ENCODE data around the gene ABCB6. TPM values are rescaled to one million over a fixed set of nuclear protein-coding genes. Genes with fewer than 3 reads are reported as not detected.

ABCB6 gene
- total and polyA plus RNA-seq, 8 donors: 8.2 to 47.8 (median 22.0) TPM

DNA sequence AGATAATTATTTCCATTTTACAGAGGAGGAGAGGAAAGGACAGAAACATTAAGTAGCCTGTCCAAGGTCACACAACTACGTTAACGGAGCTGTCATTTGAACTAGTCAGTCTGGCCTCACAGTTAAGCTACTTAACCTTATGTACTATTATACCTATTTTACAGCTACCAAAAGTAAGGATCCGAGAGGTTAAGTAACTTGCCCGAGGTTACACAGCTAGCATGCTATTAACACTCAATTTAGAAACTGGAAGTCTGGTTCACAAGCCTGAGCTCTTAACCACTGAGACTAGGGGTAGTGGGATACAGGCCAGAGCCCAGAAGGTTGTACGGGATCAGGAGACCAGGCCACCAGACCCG lies 26.0 kb upstream of the ABCB6 start:
- Histone ChIP-seq H3K9me3 (no peaks in the 10 kb centered on the region), H3K36me3 (peaks cover 0 to 29% (median 15%) of the 10 kb centered on the region in 4 donors), H3K4me1 (peaks cover 38 to 54% (median 52%) of the 10 kb centered on the region in 4 donors), H3K27ac (peak overlapping the region; percentile 91 to 98 (median 97)), H3K27me3 (no peaks in the 10 kb centered on the region), H3K4me3 (peak overlapping the region; percentile 77 to 95 (median 82))
- WGBS, 5 donors: 29 to 45% (median 41%) methylated on average over 6 of the region's 6 CpGs
- no peak for DNase-seq
- no peak for TF ChIP-seq POLR2AphosphoS5 (IDR thresholded peaks at IDR 0.05)
- no peak for TF ChIP-seq POLR2A (IDR thresholded peaks at IDR 0.05)
- no peak for TF ChIP-seq EP300 (IDR thresholded peaks at IDR 0.05)
- TF ChIP-seq, protein P1, sequence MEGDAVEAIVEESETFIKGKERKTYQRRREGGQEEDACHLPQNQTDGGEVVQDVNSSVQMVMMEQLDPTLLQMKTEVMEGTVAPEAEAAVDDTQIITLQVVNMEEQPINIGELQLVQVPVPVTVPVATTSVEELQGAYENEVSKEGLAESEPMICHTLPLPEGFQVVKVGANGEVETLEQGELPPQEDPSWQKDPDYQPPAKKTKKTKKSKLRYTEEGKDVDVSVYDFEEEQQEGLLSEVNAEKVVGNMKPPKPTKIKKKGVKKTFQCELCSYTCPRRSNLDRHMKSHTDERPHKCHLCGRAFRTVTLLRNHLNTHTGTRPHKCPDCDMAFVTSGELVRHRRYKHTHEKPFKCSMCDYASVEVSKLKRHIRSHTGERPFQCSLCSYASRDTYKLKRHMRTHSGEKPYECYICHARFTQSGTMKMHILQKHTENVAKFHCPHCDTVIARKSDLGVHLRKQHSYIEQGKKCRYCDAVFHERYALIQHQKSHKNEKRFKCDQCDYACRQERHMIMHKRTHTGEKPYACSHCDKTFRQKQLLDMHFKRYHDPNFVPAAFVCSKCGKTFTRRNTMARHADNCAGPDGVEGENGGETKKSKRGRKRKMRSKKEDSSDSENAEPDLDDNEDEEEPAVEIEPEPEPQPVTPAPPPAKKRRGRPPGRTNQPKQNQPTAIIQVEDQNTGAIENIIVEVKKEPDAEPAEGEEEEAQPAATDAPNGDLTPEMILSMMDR (IDR thresholded peaks at IDR 0.05): no peak
- intact Hi-C loops (cut with DNase I; ENCODE audit: low total_unique reads): no loop called here

DNA sequence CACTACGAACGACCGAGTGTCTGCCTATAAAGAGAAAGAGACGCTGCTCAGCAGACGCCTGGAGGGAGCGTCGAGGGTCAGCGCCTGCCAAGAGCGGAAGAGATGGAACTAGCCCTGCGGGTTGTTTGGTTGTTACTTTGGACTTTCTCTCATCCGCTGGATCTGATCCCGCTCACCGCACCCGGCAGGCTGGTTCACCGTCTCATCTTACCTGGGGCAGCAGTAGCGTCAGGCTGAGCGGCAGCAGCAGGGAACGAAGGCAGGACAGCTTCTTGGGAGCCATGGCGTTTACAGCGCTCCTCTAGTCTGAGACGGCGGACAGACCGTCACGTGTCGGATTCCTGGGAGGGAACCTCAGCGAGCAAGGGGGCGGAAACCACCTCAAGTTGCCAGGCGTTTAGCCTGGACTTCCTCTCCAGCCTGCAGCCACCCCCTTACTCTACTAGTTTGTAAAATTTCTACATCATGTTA lies 24.6 kb upstream of the ABCB6 start:
- Histone ChIP-seq H3K27me3 (no peaks in the 10 kb centered on the region), H3K4me1 (peaks cover 23 to 40% (median 38%) of the 10 kb centered on the region in 4 donors), H3K27ac (peak overlapping the region in 1 of 5 donors; percentile 27), H3K4me3 (peak overlapping the region; percentile 4 to 25 (median 21)), H3K9me3 (no peaks in the 10 kb centered on the region), H3K36me3 (peaks cover 5 to 37% (median 20%) of the 10 kb centered on the region in 4 donors)
- TF ChIP-seq EP300 (IDR thresholded peaks at IDR 0.05) (no peak), POLR2AphosphoS5 (IDR thresholded peaks at IDR 0.05) (no peak), POLR2A (IDR thresholded peaks at IDR 0.05) (no peak)
- TF ChIP-seq, protein P1 (IDR thresholded peaks at IDR 0.05): no peak
- peak in 1 of 2 donors; percentile 50 for DNase-seq
- intact Hi-C loops (cut with DNase I; ENCODE audit: low total_unique reads): no loop called here
- 40 to 53% (median 45%) methylated on average over 24 to 28 of the region's 28 CpGs for WGBS, 5 donors

DNA sequence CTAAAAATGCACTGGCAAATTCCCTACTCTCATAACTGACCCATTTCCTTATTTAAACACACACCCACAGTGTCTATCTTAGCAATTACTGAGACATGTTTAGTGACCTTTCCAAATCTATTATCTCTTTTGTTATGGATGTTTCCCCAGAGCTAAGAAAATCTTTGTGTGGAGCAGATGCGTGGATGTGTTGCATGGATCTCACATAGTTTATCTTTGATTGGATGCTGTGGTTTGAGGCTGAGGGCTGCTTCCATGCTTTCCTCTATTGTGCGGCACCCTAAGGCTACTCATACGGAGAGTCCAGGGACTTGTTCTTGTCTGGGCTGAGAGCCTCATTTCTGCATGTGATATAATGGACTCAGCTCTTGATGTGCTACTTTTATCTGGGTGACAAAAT lies 15.6 kb upstream of the ABCB6 start:
- 78 to 96% (median 92%) methylated on average over 3 of the region's 3 CpGs for WGBS, 5 donors
- Histone ChIP-seq H3K27me3 (no peaks in the 10 kb centered on the region), H3K27ac (no peak overlapping the region), H3K4me3 (no peak overlapping the region), H3K9me3 (no peaks in the 10 kb centered on the region), H3K4me1 (peaks cover 6 to 20% (median 19%) of the 10 kb centered on the region in 4 donors), H3K36me3 (peaks cover 67 to 76% (median 75%) of the 10 kb centered on the region in 4 donors)
- no peak for DNase-seq
- TF ChIP-seq POLR2A (IDR thresholded peaks at IDR 0.05) (no peak), EP300 (IDR thresholded peaks at IDR 0.05) (no peak), POLR2AphosphoS5 (IDR thresholded peaks at IDR 0.05) (no peak)
- TF ChIP-seq, protein P1 (IDR thresholded peaks at IDR 0.05): no peak
- intact Hi-C loops (cut with DNase I; ENCODE audit: low total_unique reads): no loop called here

DNA sequence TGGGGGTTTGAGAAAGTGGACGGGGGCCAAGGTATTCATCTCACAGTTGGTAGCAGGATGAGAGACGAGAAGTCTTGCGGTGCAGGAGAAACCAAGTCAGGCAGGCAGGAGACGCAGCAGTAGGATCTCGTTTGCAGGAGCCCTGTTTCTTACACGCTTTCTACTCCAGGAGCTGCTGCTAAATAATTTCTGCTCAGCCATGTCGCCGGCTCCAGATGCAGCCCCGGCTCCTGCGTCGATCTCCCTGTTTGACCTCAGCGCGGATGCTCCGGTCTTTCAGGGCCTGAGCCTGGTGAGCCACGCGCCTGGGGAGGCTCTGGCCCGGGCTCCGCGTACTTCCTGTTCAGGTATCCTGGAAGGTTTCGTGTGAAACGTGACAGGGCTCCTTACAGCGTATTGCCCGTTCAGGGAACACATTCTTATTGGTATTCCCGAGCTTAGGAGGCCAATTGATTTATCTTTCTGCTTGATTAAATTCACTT lies 11.3 kb upstream of the ABCB6 start:
- WGBS, 5 donors: 0 to 1% (median 0%) methylated on average over 20 to 24 of the region's 24 CpGs
- Histone ChIP-seq H3K4me3 (peak overlapping the region; percentile 64 to 82 (median 78)), H3K36me3 (peaks cover 37 to 59% (median 53%) of the 10 kb centered on the region in 4 donors), H3K27ac (peak overlapping the region; percentile 95 to 98 (median 96)), H3K27me3 (no peaks in the 10 kb centered on the region), H3K9me3 (no peaks in the 10 kb centered on the region), H3K4me1 (peaks cover 19 to 57% (median 38%) of the 10 kb centered on the region in 4 donors)
- TF ChIP-seq, protein P1 (IDR thresholded peaks at IDR 0.05): no peak
- TF ChIP-seq POLR2AphosphoS5 (IDR thresholded peaks at IDR 0.05) (no peak), EP300 (IDR thresholded peaks at IDR 0.05) (no peak), POLR2A (IDR thresholded peaks at IDR 0.05) (no peak)
- peak; percentile 73 to 87 for DNase-seq
- intact Hi-C loops (cut with DNase I; ENCODE audit: low total_unique reads): no loop called here
